Body of pancreas (tissue), 4 donors: ENCODE data around the gene ANKH. TPM values are rescaled to one million over a fixed set of nuclear protein-coding genes. Genes with fewer than 3 reads are reported as not detected.

Source experiments
- ATAC-seq: fragments of 150-250 bp; one replicate; pipeline ENCODE4 v1.9.1; 2016
- DNase-seq, 4 donors: peaks; one replicate each; pipeline ENCODE4 v3.0.0-alpha.2; 2019
- H3K27ac ChIP-seq, 4 donors: fragments of 200-600 bp; sonication (generic); 1 replicate in 3 of 4; 2 replicates in 1 of 4; pipeline versions ENCODE4 v1.5.1 to v1.6.1; 2016 to 2019; ENCODE audit warnings: mild to moderate bottlenecking in 1 of 4, mixed read lengths in 1 of 4, moderate library complexity in 1 of 4
- H3K27me3 ChIP-seq, 2 donors: fragments of 200-600 bp; sonication (generic); one replicate each; pipeline ENCODE4 v1.6.0; 2016; ENCODE audit warnings: mild to moderate bottlenecking in 1 of 2
- H3K36me3 ChIP-seq, 2 donors: fragments of 200-600 bp; sonication (generic); replicated peaks in 1 of 2; 2 replicates each; pipeline ENCODE4 v1.5.1; 2016; ENCODE audit warnings: low read depth in 2 of 2; ENCODE audit not compliant: insufficient read depth in 1 of 2
- H3K4me1 ChIP-seq: fragments of 200-600 bp; sonication (generic); one replicate; pipeline ENCODE4 v1.6.0; 2016
- H3K4me3 ChIP-seq, 2 donors: fragments of 200-600 bp; sonication (generic); 1 replicate in 1 of 2; 2 replicates in 1 of 2; pipeline ENCODE4 v1.5.1; 2016 to 2019
- H3K9me3 ChIP-seq, 3 donors: fragments of 200-600 bp; sonication (generic); 1 replicate in 2 of 3; 2 replicates in 1 of 3; pipeline ENCODE4 v1.5.1; 2016
- CTCF ChIP-seq, 7 experiments: fragments of 450-650 bp in 4 of 7; fragments of 200-600 bp in 3 of 7; sonication (generic) in 3 of 7; IDR thresholded peaks; one replicate each; pipeline ENCODE4 v1.5.1; 2016 to 2019; ENCODE audit warnings: antibody characterized with exemption in 7 of 7
- POLR2A ChIP-seq, 3 donors: fragments of 450-650 bp; IDR thresholded peaks; one replicate each; pipeline ENCODE4 v1.6.1; 2016; ENCODE audit warnings: antibody characterized with exemption in 3 of 3, mild to moderate bottlenecking in 2 of 3
- WGBS, 2 donors: methylation state at CpG; one replicate each; pipeline ENCODE4 v1.1.5; 2017; 5-methylcytosine and 5-hydroxymethylcytosine counted together
- intact Hi-C: fragments of 100-400 bp; cut with DNase I; formaldehyde crosslinking; loops from one replicate; pipeline ENCODE4 v1.15.1; 2023
- total RNA-seq, 2 donors: library from RNA; depleted of rRNA; stranded (reverse); fragments of >200 nt; gene quantifications; one replicate each; pipeline ENCODE4 v1.1.0, GENCODE V29; 2016

The ANKH gene
- total RNA-seq, 2 donors from 2014 or later, result 19.1 to 20.5 TPM

GRCh38 chr5:14894748-14895147 is 23.2 kb upstream of the ANKH start:
- TF ChIP-seq CTCF (IDR thresholded peaks at IDR 0.05) (no peak), POLR2A (IDR thresholded peaks at IDR 0.05) (no peak)
- H3K27me3 ChIP-seq, result no peaks in the 10 kb centered on the region
- H3K4me3 ChIP-seq, result no peak overlapping the region
- no peaks in the 10 kb centered on the region for H3K4me1 ChIP-seq
- 79 to 94% methylated on average over 3 of the region's 3 CpGs for WGBS, 2 donors
- no peaks in the 10 kb centered on the region for H3K36me3 ChIP-seq
- no peak for ATAC-seq
- intact Hi-C loops, result no loop called here
- no peak for DNase-seq
- H3K27ac ChIP-seq, result no peak overlapping the region
- H3K9me3 ChIP-seq, result no peaks in the 10 kb centered on the region

DNA sequence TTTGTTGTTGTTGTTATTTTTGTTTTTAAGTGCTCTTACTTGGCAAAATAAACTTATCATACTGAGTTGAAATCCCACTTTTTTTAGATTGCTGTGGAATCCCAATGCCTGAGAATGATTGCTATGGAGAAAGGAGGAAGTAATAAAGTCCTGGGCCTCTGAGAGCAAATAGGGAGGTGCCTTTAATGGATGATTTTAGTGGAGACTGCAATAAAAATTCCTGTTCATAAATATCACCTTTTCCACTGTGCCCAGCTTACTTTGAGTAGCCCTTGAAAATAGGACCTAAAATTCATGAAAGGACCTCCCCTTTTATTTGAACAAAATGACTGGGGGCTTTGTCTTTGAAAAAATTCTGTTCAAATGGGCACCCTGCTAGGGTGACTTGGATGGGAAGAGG is 21.8 kb upstream of the ANKH start:
- intact Hi-C loops, result no loop called here
- H3K9me3 ChIP-seq, result no peaks in the 10 kb centered on the region
- no peaks in the 10 kb centered on the region for H3K4me1 ChIP-seq
- ATAC-seq (no peak), DNase-seq (no peak)
- no peaks in the 10 kb centered on the region for H3K36me3 ChIP-seq
- no peak overlapping the region for H3K27ac ChIP-seq
- H3K4me3 ChIP-seq, result no peak overlapping the region
- no peaks in the 10 kb centered on the region for H3K27me3 ChIP-seq
- TF ChIP-seq POLR2A (IDR thresholded peaks at IDR 0.05) (no peak), CTCF (IDR thresholded peaks at IDR 0.05) (no peak)

GRCh38 chr5:14890846-14891245 is 19.3 kb upstream of the ANKH start:
- Histone ChIP-seq H3K27me3 (no peaks in the 10 kb centered on the region), H3K36me3 (no peaks in the 10 kb centered on the region), H3K4me1 (no peaks in the 10 kb centered on the region), H3K27ac (no peak overlapping the region), H3K4me3 (no peak overlapping the region), H3K9me3 (no peaks in the 10 kb centered on the region)
- ATAC-seq (no peak), DNase-seq (no peak)
- TF ChIP-seq POLR2A (IDR thresholded peaks at IDR 0.05), result no peak
- WGBS, 2 donors, result 79 to 93% methylated on average over 5 of the region's 5 CpGs
- intact Hi-C loops, result no loop called here

GRCh38 chr5:14884062-14884612 is 12.6 kb upstream of the ANKH start:
- Histone ChIP-seq H3K27me3 (no peaks in the 10 kb centered on the region), H3K4me3 (no peak overlapping the region), H3K9me3 (no peaks in the 10 kb centered on the region), H3K36me3 (no peaks in the 10 kb centered on the region), H3K4me1 (peaks cover 8% of the 10 kb centered on the region), H3K27ac (no peak overlapping the region)
- no peak for DNase-seq
- TF ChIP-seq CTCF (IDR thresholded peaks at IDR 0.05) (no peak), POLR2A (IDR thresholded peaks at IDR 0.05) (no peak)
- 90 to 91% methylated on average over 4 of the region's 4 CpGs for WGBS, 2 donors
- ATAC-seq, result no peak
- intact Hi-C loops, result no loop called here

GRCh38 chr5:14882658-14883580 is 11.3 kb upstream of the ANKH start:
- TF ChIP-seq POLR2A (IDR thresholded peaks at IDR 0.05), result no peak
- ATAC-seq (no peak), DNase-seq (peak in 3 of 4 donors; percentile 20 to 63 (median 34))
- intact Hi-C loops, result no loop called here
- Histone ChIP-seq H3K4me1 (peaks cover 8% of the 10 kb centered on the region), H3K4me3 (no peak overlapping the region), H3K27ac (no peak overlapping the region), H3K36me3 (no peaks in the 10 kb centered on the region), H3K27me3 (no peaks in the 10 kb centered on the region), H3K9me3 (no peaks in the 10 kb centered on the region)
- WGBS, 2 donors, result 65 to 77% methylated on average over 7 to 10 of the region's 10 CpGs
